Spinal cord (tissue), 10 donors: Measurements from ENCODE around the gene C10orf120. TPM values are rescaled to one million over a fixed set of nuclear protein-coding genes. Genes with fewer than 3 reads are reported as not detected.

Experiments
- DNase-seq, 6 donors: peaks; one replicate each; pipeline versions ENCODE4 v3.0.0 to v3.0.0-alpha.2; 2013 to 2015; ENCODE audit warnings: low spot score in 6 of 6, low read depth in 4 of 6
- H3K27ac ChIP-seq: one replicate; pipeline ENCODE4 v1.5.1; 2013; ENCODE audit warnings: low read depth, low read length, control low read depth
- H3K27me3 ChIP-seq: one replicate; pipeline ENCODE4 v1.6.1; 2013; ENCODE audit warnings: low read length; ENCODE audit not compliant: control insufficient read depth, insufficient read depth
- H3K36me3 ChIP-seq: one replicate; pipeline ENCODE4 v1.6.1; 2013; ENCODE audit warnings: low read length; ENCODE audit not compliant: control insufficient read depth, insufficient read depth
- H3K4me1 ChIP-seq: one replicate; pipeline ENCODE4 v1.6.1; 2013; ENCODE audit warnings: low read length; ENCODE audit not compliant: control insufficient read depth, insufficient read depth
- H3K4me3 ChIP-seq: one replicate; pipeline ENCODE4 v1.5.1; 2013; ENCODE audit warnings: low read depth, low read length, control low read depth
- H3K9me3 ChIP-seq: one replicate; pipeline ENCODE4 v1.6.1; 2013; ENCODE audit warnings: low read length; ENCODE audit not compliant: control insufficient read depth, insufficient read depth
- WGBS: methylation state at CpG from one replicate; pipeline ENCODE4 v1.1.5; 2013; ENCODE audit warnings: missing lambda C conversion rate; ENCODE audit not compliant: insufficient coverage; 5-methylcytosine and 5-hydroxymethylcytosine counted together
- polyA plus RNA-seq, 2 donors: library from polyadenylated mRNA; unstranded; fragments of 120-200 nt; gene quantifications; one replicate each; pipeline ENCODE4 v1.2.1, GENCODE V29; 2013; ENCODE audit not compliant: insufficient read length in 2 of 2
- total RNA-seq, 2 donors: library from RNA; depleted of rRNA in 1 of 2; stranded (reverse); fragments of 120-200 nt in 1 of 2; fragments of >200 nt in 1 of 2; gene quantifications; one replicate each; pipeline versions ENCODE4 v1.2.3 to v1.2.4, GENCODE V29; 2013 to 2014
- donor health status: healthy.

The C10orf120 gene
- total and polyA plus RNA-seq, 4 donors, result not detected

DNA sequence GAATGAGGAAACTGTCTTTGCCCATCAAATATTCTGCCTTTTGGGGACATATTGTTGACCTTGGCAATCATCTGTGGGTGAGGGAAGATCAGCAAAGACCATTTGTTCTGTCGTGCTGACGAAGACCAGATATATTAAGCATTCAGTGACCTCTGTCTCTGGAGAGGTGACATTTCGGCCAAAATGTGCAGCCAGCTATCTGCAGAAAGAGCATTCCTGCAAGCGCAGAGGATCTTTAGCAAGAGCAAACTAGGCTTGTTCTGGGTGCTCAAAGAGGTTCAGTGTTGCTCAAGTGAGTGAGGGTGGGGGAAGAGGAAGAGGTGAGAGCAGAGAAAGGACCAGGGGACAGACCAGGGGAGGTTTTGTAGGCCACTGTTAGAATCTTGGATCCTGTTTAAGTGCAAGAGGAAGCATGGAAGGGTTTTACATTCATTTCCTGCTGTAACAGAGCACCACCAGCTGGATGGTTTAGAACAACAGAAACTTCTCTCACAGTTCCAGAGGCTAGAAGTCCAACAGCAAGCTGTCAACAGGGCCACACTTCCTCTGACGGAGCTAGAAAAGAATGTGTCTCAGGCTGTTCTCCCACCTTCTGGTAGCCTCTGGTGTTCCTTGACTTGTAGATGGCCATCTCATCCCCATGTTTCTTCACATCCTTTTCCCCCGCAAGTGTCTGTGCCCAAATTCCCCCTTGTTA is 11.2 kb downstream of the C10orf120 start:
- 82% methylated on average over 6 of the region's 6 CpGs for WGBS
- H3K36me3 ChIP-seq, result no peaks in the 10 kb centered on the region
- H3K27ac ChIP-seq, result no peak overlapping the region
- DNase-seq, result no peak
- no peaks in the 10 kb centered on the region for H3K4me1 ChIP-seq
- H3K27me3 ChIP-seq, result peaks cover 2% of the 10 kb centered on the region
- H3K9me3 ChIP-seq, result no peaks in the 10 kb centered on the region
- H3K4me3 ChIP-seq, result no peak overlapping the region

DNA sequence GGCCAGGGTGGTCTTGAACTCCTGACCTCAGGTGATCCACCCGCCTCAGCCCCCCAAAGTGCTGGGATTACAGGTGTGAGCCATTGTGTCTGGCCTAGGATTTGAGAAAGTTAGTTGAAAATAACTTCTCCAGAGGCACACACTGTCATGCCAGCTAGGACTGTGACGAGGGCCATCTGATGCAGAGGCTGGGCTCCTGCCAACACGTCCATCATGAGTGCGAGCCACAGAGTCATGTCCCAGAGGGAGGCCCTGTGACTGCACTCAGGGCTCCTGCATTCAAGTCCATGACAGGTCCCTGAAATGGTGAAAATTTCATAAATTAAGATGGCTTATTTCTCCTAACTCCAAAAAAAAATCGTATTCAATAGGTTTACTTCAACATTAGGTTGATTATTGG is 17.1 kb downstream of the C10orf120 start:
- 86% methylated on average over 4 of the region's 5 CpGs for WGBS
- H3K4me1 ChIP-seq, result no peaks in the 10 kb centered on the region

GRCh38 chr10:122678266-122678665 is 21.4 kb downstream of the C10orf120 start:
- H3K4me1 ChIP-seq, result peaks cover 3% of the 10 kb centered on the region
- no peak overlapping the region for H3K4me3 ChIP-seq
- no peaks in the 10 kb centered on the region for H3K9me3 ChIP-seq

More for the DNA sequence above, 17.1 kb downstream of the C10orf120 start:
- Histone ChIP-seq H3K4me3 (no peak overlapping the region), H3K9me3 (no peaks in the 10 kb centered on the region), H3K27me3 (no peaks in the 10 kb centered on the region), H3K27ac (no peak overlapping the region), H3K36me3 (no peaks in the 10 kb centered on the region)
- no peak for DNase-seq

DNA sequence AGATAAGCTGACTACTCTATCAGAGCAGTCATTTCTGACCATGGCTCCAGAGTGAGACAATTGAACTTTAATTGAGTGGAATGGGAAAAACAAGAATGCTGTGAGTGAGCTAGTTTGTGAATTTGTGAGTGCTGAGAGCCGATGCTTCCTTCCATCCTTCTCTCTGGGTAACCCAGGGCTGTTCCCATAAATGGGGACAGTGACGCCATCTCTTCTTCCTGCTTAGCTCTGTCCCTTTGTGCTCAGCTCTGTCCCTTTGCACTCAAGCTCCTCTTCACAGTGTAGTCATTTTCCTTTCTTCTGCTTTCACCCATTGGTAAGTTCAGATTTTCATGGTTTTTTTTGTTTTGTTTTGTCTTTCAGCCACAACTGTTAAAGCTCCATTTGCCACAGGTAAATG is 24.4 kb downstream of the C10orf120 start:
- Histone ChIP-seq H3K4me1 (peaks cover 6% of the 10 kb centered on the region), H3K4me3 (no peak overlapping the region), H3K9me3 (no peaks in the 10 kb centered on the region), H3K36me3 (no peaks in the 10 kb centered on the region), H3K27me3 (no peaks in the 10 kb centered on the region), H3K27ac (no peak overlapping the region)
- DNase-seq, result no peak
- 59% methylated on average over 2 of the region's 2 CpGs for WGBS

More at GRCh38 chr10:122678266-122678665, 21.4 kb downstream of the C10orf120 start:
- no peak for DNase-seq
- no peaks in the 10 kb centered on the region for H3K27me3 ChIP-seq
- H3K27ac ChIP-seq, result no peak overlapping the region
- H3K36me3 ChIP-seq, result no peaks in the 10 kb centered on the region

GRCh38 chr10:122674781-122675180 is 24.9 kb downstream of the C10orf120 start:
- WGBS, result 70% methylated on average over 4 of the region's 8 CpGs
- H3K9me3 ChIP-seq, result no peaks in the 10 kb centered on the region
- no peaks in the 10 kb centered on the region for H3K36me3 ChIP-seq
- peaks cover 6% of the 10 kb centered on the region for H3K4me1 ChIP-seq
- H3K4me3 ChIP-seq, result no peak overlapping the region
- no peaks in the 10 kb centered on the region for H3K27me3 ChIP-seq
- no peak for DNase-seq
- H3K27ac ChIP-seq, result no peak overlapping the region

DNA sequence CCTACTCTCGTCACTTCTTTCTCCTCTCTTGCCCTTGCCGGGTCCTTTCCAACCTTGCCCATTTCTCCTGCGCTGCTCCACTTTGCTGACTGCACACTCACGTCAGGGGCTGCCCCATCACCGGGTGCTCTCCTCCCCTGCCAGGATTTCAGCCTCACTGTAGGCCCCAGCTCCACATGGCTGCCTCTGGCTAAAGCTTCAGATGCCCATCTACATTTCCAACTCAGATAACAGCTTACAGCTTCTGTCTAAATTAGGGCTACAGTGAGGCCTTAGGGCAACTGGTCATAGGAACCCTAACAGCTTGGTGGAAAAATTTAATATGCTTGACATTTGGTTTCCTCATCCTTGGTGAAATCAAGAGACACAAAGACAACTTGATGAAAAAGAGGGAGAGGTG is 25.9 kb downstream of the C10orf120 start:
- 89% methylated on average over 5 of the region's 5 CpGs for WGBS
- Histone ChIP-seq H3K27me3 (no peaks in the 10 kb centered on the region), H3K4me3 (no peak overlapping the region), H3K27ac (no peak overlapping the region), H3K36me3 (no peaks in the 10 kb centered on the region), H3K9me3 (no peaks in the 10 kb centered on the region), H3K4me1 (peaks cover 6% of the 10 kb centered on the region)
- no peak for DNase-seq

DNA sequence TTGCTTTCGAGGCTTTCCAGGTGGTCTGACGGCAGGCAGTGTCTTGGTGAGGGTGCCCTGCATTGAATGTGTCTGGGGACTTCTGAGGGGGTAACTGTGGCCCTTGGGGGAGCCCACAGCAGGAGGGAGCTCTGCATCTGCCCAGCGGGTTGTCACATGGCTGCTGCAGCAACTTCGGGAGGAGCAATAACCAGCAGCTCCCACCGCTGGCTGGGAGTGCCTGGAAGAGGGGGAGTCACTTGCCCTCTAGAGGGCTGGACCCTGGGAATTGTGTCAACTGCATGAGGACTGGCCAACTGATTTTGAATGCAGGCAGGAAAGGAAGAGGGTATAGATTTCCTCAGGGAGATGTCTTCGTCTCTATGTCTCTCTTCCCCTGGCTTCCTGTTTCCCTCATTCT is 26.4 kb downstream of the C10orf120 start:
- Histone ChIP-seq H3K4me3 (no peak overlapping the region), H3K36me3 (no peaks in the 10 kb centered on the region), H3K9me3 (no peaks in the 10 kb centered on the region), H3K4me1 (peaks cover 6% of the 10 kb centered on the region), H3K27ac (no peak overlapping the region), H3K27me3 (no peaks in the 10 kb centered on the region)
- WGBS, result 54% methylated on average over 6 of the region's 6 CpGs
- DNase-seq, result no peak

DNA sequence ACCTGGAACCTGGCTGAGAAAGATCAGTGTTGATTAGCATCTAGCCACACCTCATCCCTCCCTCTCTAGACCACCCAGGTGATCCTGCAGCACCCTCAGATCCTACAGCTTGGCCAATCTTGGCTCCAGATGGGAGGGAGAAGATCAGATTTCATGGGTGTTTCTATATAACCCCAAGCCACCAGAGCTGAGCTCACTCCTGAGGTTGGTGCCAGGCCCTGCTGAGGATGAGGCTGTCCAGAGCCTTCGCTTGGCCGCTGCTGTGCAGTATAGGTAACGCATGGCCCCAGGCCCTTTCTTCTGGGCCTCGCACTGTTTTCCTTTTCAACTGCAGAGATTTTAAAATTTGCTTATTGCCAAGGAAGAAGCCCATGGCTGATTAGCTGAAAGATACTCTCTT is 27.0 kb downstream of the C10orf120 start:
- WGBS, result 81% methylated on average over 3 of the region's 4 CpGs

DNA sequence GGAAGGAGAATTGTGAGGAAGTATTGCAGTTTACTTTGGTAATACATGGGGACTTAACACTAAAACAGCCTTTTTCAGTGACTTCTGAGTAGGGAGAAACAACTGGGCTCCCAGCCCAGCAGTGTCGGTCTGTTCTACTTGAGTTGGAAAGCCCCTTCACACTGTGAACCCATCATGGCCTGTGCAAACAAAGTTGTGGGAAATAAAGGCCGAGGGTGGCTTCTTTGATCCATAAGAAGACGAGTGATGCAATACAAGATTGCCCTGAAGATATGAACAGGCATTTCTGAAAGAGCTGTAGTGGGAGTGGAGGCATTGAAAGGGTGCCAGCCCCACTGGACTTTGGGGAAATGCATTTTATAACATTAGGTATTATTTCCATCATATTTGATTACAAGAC is 28.3 kb downstream of the C10orf120 start:
- Histone ChIP-seq H3K4me1 (peaks cover 6% of the 10 kb centered on the region), H3K36me3 (no peaks in the 10 kb centered on the region), H3K9me3 (no peaks in the 10 kb centered on the region), H3K27me3 (no peaks in the 10 kb centered on the region), H3K4me3 (no peak overlapping the region), H3K27ac (no peak overlapping the region)
- DNase-seq, result no peak
- 62% methylated on average over 2 of the region's 3 CpGs for WGBS

More for the DNA sequence above, 27.0 kb downstream of the C10orf120 start:
- Histone ChIP-seq H3K27me3 (no peaks in the 10 kb centered on the region), H3K9me3 (no peaks in the 10 kb centered on the region), H3K4me1 (peaks cover 6% of the 10 kb centered on the region), H3K36me3 (no peaks in the 10 kb centered on the region), H3K4me3 (no peak overlapping the region), H3K27ac (no peak overlapping the region)
- DNase-seq, result no peak

DNA sequence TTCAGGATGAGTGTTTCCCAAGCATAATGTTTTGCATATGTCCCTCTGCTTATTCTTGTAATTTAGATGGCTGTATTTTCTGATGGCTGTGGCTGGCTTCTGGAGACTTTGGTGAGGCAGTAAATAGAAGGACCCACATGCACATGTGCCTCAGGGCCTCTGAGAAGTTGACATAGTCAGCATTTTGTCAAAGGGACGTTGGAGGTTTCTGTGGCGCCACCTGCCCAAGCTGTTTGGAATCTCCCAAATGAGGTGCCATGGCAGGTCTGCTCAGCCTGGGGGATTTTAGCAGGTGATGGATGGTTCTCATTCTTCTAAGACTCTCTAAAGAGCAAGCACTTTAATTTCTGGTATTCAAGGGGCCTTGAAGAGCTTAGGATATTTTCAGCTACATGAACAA is 29.8 kb downstream of the C10orf120 start:
- H3K36me3 ChIP-seq, result no peaks in the 10 kb centered on the region
- peaks cover 6% of the 10 kb centered on the region for H3K4me1 ChIP-seq
- H3K27ac ChIP-seq, result no peak overlapping the region
- no peaks in the 10 kb centered on the region for H3K9me3 ChIP-seq
- no peak for DNase-seq
- no peaks in the 10 kb centered on the region for H3K27me3 ChIP-seq
- no peak overlapping the region for H3K4me3 ChIP-seq
- 70% methylated on average over 2 of the region's 2 CpGs for WGBS
